ENCODE data around the gene PGGT1B. TPM values are rescaled to one million over a fixed set of nuclear protein-coding genes. Genes with fewer than 3 reads are reported as not detected.

The PGGT1B gene
- total and polyA plus RNA-seq, 2 of the 8 experiments (the other 6 are each of a cell fraction or from before 2014, with no cell fraction given): 1.9 to 43.1 TPM

DNA sequence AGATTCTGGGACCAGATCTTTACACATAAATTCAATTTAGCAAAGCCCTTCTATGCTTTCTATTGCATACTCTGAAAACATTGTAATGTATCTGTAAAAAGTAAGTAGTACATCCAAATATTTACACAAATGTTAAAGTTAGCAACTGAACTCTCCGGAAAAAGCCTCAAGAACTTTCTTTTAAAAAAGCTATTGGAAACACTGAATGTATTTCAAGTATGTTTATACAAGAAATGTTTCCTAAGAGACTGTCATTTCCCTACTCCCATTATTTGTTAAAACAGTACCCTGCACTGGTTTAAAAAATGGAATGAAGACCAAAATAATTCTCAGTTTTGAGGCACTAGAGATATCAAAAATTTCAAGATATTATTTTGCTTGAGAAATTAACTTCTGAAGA is 48.1 kb downstream of the PGGT1B start:
- Histone ChIP-seq H3K56ac (replicated peaks; ENCODE audit: insufficient read length, low read depth, low read length) (no peak overlapping the region), H3K9ac (replicated peaks in 1 of 4; ENCODE audit: extremely low read depth in 1 of 4, low read depth in 3 of 4, low read length in 3 of 4) (no peak overlapping the region), H3K27me3 (replicated peaks in 1 of 4; ENCODE audit: control insufficient read depth in 3 of 4, extremely low read depth in 1 of 4, insufficient read depth in 3 of 4, low read length in 3 of 4) (no peaks in the 10 kb centered on the region), H4K5ac (ENCODE audit: insufficient read length, low read depth, low read length) (no peak overlapping the region), H3K36me3 (ENCODE audit: control insufficient read depth in 2 of 4, insufficient read depth in 4 of 4, low read length in 3 of 4) (peaks cover 0 to 3% (median 0%) of the 10 kb centered on the region in 4 experiments; a peak in 1 of 8 replicates), H4K91ac (replicated peaks; ENCODE audit: insufficient read length, low read length) (no peak overlapping the region), H3K4ac (replicated peaks; ENCODE audit: insufficient read length, low read depth, low read length) (no peak overlapping the region), H3K4me2 (ENCODE audit: insufficient read depth in 1 of 2, low read depth in 2 of 2, low read length in 2 of 2) (no peak overlapping the region), H2AK5ac (ENCODE audit: low read depth, low read length) (no peak overlapping the region), H2BK12ac (ENCODE audit: low read depth, low read length) (no peak overlapping the region), H3K79me1 (ENCODE audit: low read depth, low read length) (no peaks in the 10 kb centered on the region), H3K14ac (ENCODE audit: insufficient read length) (no peak overlapping the region), H2BK120ac (replicated peaks; ENCODE audit: low read depth, low read length) (no peak overlapping the region), H2BK15ac (ENCODE audit: low read length) (no peak overlapping the region), H2BK5ac (ENCODE audit: low read depth, low read length) (no peak overlapping the region), H3K18ac (ENCODE audit: extremely low read depth, low read length) (no peak overlapping the region), H3K27ac (ENCODE audit: low read depth, low read length) (no peak overlapping the region), H3K4me1 (replicated peaks in 1 of 4; ENCODE audit: control insufficient read depth in 3 of 4, insufficient read depth in 4 of 4, low read length in 3 of 4) (no peaks in the 10 kb centered on the region), H2AFZ (ENCODE audit: low read length) (no peak overlapping the region), H4K20me1 (replicated peaks in 1 of 2; ENCODE audit: control insufficient read depth in 1 of 2, insufficient read depth in 2 of 2, low read length in 2 of 2) (no peaks in the 10 kb centered on the region), H2BK20ac (ENCODE audit: low read length) (no peak overlapping the region), H3K4me3 (ENCODE audit: extremely low read depth in 1 of 4, insufficient read depth in 2 of 4, low read depth in 3 of 4, low read length in 4 of 4) (no peak overlapping the region), H3K79me2 (ENCODE audit: control insufficient read depth in 1 of 2, insufficient read depth in 2 of 2, low read length in 2 of 2) (no peaks in the 10 kb centered on the region), H3K23me2 (ENCODE audit: low read depth, low read length) (no peaks in the 10 kb centered on the region), H4K8ac (ENCODE audit: extremely low read depth, insufficient read depth, low read length) (no peak overlapping the region), H3K23ac (ENCODE audit: insufficient read length) (no peak overlapping the region), H3K9me3 (ENCODE audit: insufficient read depth in 2 of 2, low read depth in 1 of 2, low read length in 1 of 2) (no peaks in the 10 kb centered on the region)
- no peak for DNase-seq (ENCODE audit: low read depth in 1 of 2, low spot score in 2 of 2)
- CTCF ChIA-PET (ENCODE audit: partially characterized antibody): interaction anchor here (0.7 kb wide), 1 partner anchor 1673 kb away, joined by 3 read pairs; no protein-coding TSS in a partner anchor
- no peak for FAIRE-seq
- POLR2A ChIA-PET (ENCODE audit: partially characterized antibody): no interaction called here
- 92% methylated on average over 1 of the region's 1 CpG; no CpG with 5 or more reads in 1 of the 2 experiments for WGBS, 2 experiments (ENCODE audit: extremely low coverage in 1 of 2, insufficient coverage in 1 of 2, insufficient read length in 1 of 2, insufficient replicate concordance in 2 of 2, low coverage in 1 of 2, low lambda C conversion rate in 2 of 2, missing lambda C conversion rate in 1 of 2)

Measured in H1 (cell line).